SK-N-DZ (cell line): ENCODE measurements around the gene RRP36.

ENCODE experiments used
- DNase-seq: peaks from one replicate; pipeline ENCODE4 v3.0.0-alpha.2; 2015; ENCODE audit warnings: low spot score

RRP36 gene

GRCh38 chr6:43006251-43006650 lies 15.2 kb upstream of the RRP36 start:
- no peak for DNase-seq

- DNase-seq = no peak
Observed at GRCh38 chr6:43007126-43007525, 14.3 kb upstream of the RRP36 start.

GRCh38 chr6:43009124-43009523 lies 12.3 kb upstream of the RRP36 start:
- no peak for DNase-seq

GRCh38 chr6:43011207-43011606 lies 10.2 kb upstream of the RRP36 start:
- DNase-seq = no peak

- DNase-seq = no peak
Observed at GRCh38 chr6:43012364-43012763, 9.1 kb upstream of the RRP36 start.

GRCh38 chr6:43013097-43013842 lies 8.2 kb upstream of the RRP36 start:
- DNase-seq = peak; percentile 26

GRCh38 chr6:43013843-43014433 lies 7.5 kb upstream of the RRP36 start, which contains the start of the genes KLHDC3 and MEA1:
KLHDC3 (plus strand) TSS chr6:43014249; CDS start chr6:43017193, 2,944 bp downstream.
MEA1 (minus strand) TSS chr6:43013946; CDS start chr6:43013813, 133 bp downstream.
- DNase-seq = peak; percentile 100

- no peak for DNase-seq
Observed at GRCh38 chr6:43014434-43014909, 7.0 kb upstream of the RRP36 start.

GRCh38 chr6:43016176-43016942 lies 5.1 kb upstream of the RRP36 start:
- DNase-seq = no peak

GRCh38 chr6:43016943-43017334 lies 4.5 kb upstream of the RRP36 start:
- no peak for DNase-seq

- DNase-seq = no peak
Observed at GRCh38 chr6:43019152-43019551, 2.3 kb upstream of the RRP36 start.

- no peak for DNase-seq
Observed at GRCh38 chr6:43020052-43020705, 1.2 kb upstream of the RRP36 start.

- DNase-seq = no peak
Observed at GRCh38 chr6:43020847-43021246, 576 bp upstream of the RRP36 start.

GRCh38 chr6:43024436-43024835 lies 3.0 kb downstream of the RRP36 start:
- DNase-seq = no peak

GRCh38 chr6:43026365-43026764 lies 4.9 kb downstream of the RRP36 start:
- no peak for DNase-seq

- no peak for DNase-seq
Observed at GRCh38 chr6:43029120-43029519, 7.7 kb downstream of the RRP36 start.

- no peak for DNase-seq
Observed at GRCh38 chr6:43032326-43032725, 10.9 kb downstream of the RRP36 start.

GRCh38 chr6:43033496-43034189 lies 12.2 kb downstream of the RRP36 start:
- DNase-seq = no peak

- DNase-seq = no peak
Observed at GRCh38 chr6:43034190-43034525, 12.7 kb downstream of the RRP36 start.

GRCh38 chr6:43035495-43036194 lies 14.2 kb downstream of the RRP36 start:
- DNase-seq = no peak

GRCh38 chr6:43036712-43037111 lies 15.3 kb downstream of the RRP36 start:
- no peak for DNase-seq
